Measurements from ENCODE around the gene NGB.

The NGB gene

GRCh38 chr14:77251870-77252269 is 19.1 kb downstream of the NGB start:
- H3K27ac ChIP-seq = no peak overlapping the region
- TF ChIP-seq ZFX (IDR thresholded peaks at IDR 0.05) = no peak
- no peak for TF ChIP-seq CTCF (conservative IDR thresholded peaks at IDR 0.05)

- no peak overlapping the region for H3K27ac ChIP-seq
- TF ChIP-seq CTCF (conservative IDR thresholded peaks at IDR 0.05) = no peak
- no peak for TF ChIP-seq ZFX (IDR thresholded peaks at IDR 0.05)
These were observed 20.1 kb downstream of the NGB start for GRCh38 chr14:77250927-77251326.

- H3K27ac ChIP-seq = no peak overlapping the region
- no peak for TF ChIP-seq ZFX (IDR thresholded peaks at IDR 0.05)
- no peak for TF ChIP-seq CTCF (conservative IDR thresholded peaks at IDR 0.05)
These were observed 21.7 kb downstream of the NGB start for GRCh38 chr14:77249286-77249685.

GRCh38 chr14:77248666-77249065 is 22.3 kb downstream of the NGB start:
- H3K27ac ChIP-seq = no peak overlapping the region
- TF ChIP-seq CTCF (conservative IDR thresholded peaks at IDR 0.05) = no peak
- no peak for TF ChIP-seq ZFX (IDR thresholded peaks at IDR 0.05)

- TF ChIP-seq CTCF (conservative IDR thresholded peaks at IDR 0.05) (no peak), ZFX (IDR thresholded peaks at IDR 0.05) (no peak)
These were observed 24.2 kb downstream of the NGB start for GRCh38 chr14:77246784-77247183.

GRCh38 chr14:77245820-77246219 is 25.2 kb downstream of the NGB start:
- TF ChIP-seq CTCF (conservative IDR thresholded peaks at IDR 0.05) = no peak
- no peak for TF ChIP-seq ZFX (IDR thresholded peaks at IDR 0.05)
- H3K27ac ChIP-seq = no peak overlapping the region

More at GRCh38 chr14:77246784-77247183, 24.2 kb downstream of the NGB start:
- H3K27ac ChIP-seq = no peak overlapping the region

- TF ChIP-seq ZFX (IDR thresholded peaks at IDR 0.05) (no peak), CTCF (conservative IDR thresholded peaks at IDR 0.05) (no peak)
- no peak overlapping the region for H3K27ac ChIP-seq
These were observed 27.2 kb downstream of the NGB start for GRCh38 chr14:77243853-77244252.
